CD14-positive monocyte (primary cell): ENCODE data around the gene NDUFA13. TPM values are rescaled to one million over a fixed set of nuclear protein-coding genes. Genes with fewer than 3 reads are reported as not detected.
A peak's percentile ranks its signal among the peaks of the same experiment; 100 is the strongest.

Source experiments
- DNase-seq, 3 donors: peaks; one replicate each; pipeline ENCODE4 v3.0.0-alpha.2; 2011 to 2022
- H2AFZ ChIP-seq: 2 replicates; pipeline ENCODE4 v1.6.0; 2012; ENCODE audit warnings: mild to moderate bottlenecking, low read depth, low read length, inconsistent platforms; ENCODE audit not compliant: insufficient read depth, poor library complexity, severe bottlenecking
- H3K27ac ChIP-seq, 2 donors: 1 replicate in 1 of 2; 2 replicates in 1 of 2; pipeline ENCODE4 v1.5.1; 2012 to 2013; ENCODE audit warnings: low read length in 2 of 2, control low read depth in 1 of 2, inconsistent platforms in 1 of 2, low read depth in 1 of 2, mild to moderate bottlenecking in 1 of 2
- H3K27me3 ChIP-seq, 2 donors: one replicate each; pipeline versions ENCODE4 v1.6.0 to v1.6.1; 2011 to 2013; ENCODE audit warnings: low read length in 2 of 2; ENCODE audit not compliant: control insufficient read depth in 2 of 2, insufficient read depth in 2 of 2
- H3K36me3 ChIP-seq, 2 donors: replicated peaks in 1 of 2; 1 replicate in 1 of 2; 2 replicates in 1 of 2; pipeline versions ENCODE4 v1.5.1 to v1.6.1; 2012 to 2013; ENCODE audit warnings: low read length in 2 of 2, control low read depth in 1 of 2, inconsistent platforms in 1 of 2, mild to moderate bottlenecking in 1 of 2; ENCODE audit not compliant: insufficient read depth in 2 of 2, control insufficient read depth in 1 of 2
- H3K4me1 ChIP-seq, 2 donors: 1 replicate in 1 of 2; 2 replicates in 1 of 2; pipeline versions ENCODE4 v1.5.1 to v1.6.1; 2012 to 2013; ENCODE audit warnings: low read length in 2 of 2, control low read depth in 1 of 2, inconsistent platforms in 1 of 2, mild to moderate bottlenecking in 1 of 2, moderate library complexity in 1 of 2; ENCODE audit not compliant: insufficient read depth in 2 of 2, control insufficient read depth in 1 of 2
- H3K4me2 ChIP-seq: replicated peaks from 2 replicates; pipeline ENCODE3; 2012; ENCODE audit warnings: low read length, moderate library complexity, mild to moderate bottlenecking; ENCODE audit not compliant: poor library complexity, severe bottlenecking; ENCODE audit errors: extremely low read depth
- H3K4me3 ChIP-seq, 3 experiments: fragments of 200-600 bp in 1 of 3; sonication (generic) in 1 of 3; replicated peaks in 1 of 3; 1 replicate in 2 of 3; 2 replicates in 1 of 3; pipeline ENCODE4 v1.5.1; 2011 to 2013; ENCODE audit warnings: low read length in 3 of 3, mild to moderate bottlenecking in 3 of 3, control low read depth in 2 of 3, low read depth in 2 of 3, inconsistent platforms in 1 of 3, moderate library complexity in 1 of 3
- H3K79me2 ChIP-seq: 2 replicates; pipeline ENCODE4 v1.6.0; 2012; ENCODE audit warnings: mild to moderate bottlenecking, control low read depth, inconsistent platforms, low read length, moderate library complexity; ENCODE audit not compliant: insufficient read depth
- H3K9ac ChIP-seq: 2 replicates; pipeline ENCODE4 v1.6.0; 2017; ENCODE audit warnings: low read length, mild to moderate bottlenecking; ENCODE audit not compliant: insufficient read depth, poor library complexity, severe bottlenecking
- H3K9me3 ChIP-seq, 2 donors: replicated peaks in 1 of 2; 1 replicate in 1 of 2; 2 replicates in 1 of 2; pipeline versions ENCODE4 v1.5.1 to v1.6.1; 2012 to 2013; ENCODE audit warnings: low read length in 2 of 2, control low read depth in 1 of 2; ENCODE audit not compliant: control insufficient read depth in 1 of 2, insufficient read depth in 1 of 2
- H4K20me1 ChIP-seq: 2 replicates; pipeline ENCODE4 v1.6.0; 2012; ENCODE audit warnings: mild to moderate bottlenecking, low read length, control low read depth, moderate library complexity; ENCODE audit not compliant: insufficient read depth
- H3K27ac Mint-ChIP-seq, 7 donors: one replicate each; pipeline ENCODE4 v1.8.0; 2020; ENCODE audit warnings: mild to moderate bottlenecking in 7 of 7, mixed read lengths in 7 of 7, moderate library complexity in 6 of 7, inconsistent platforms in 2 of 7
- H3K27me3 Mint-ChIP-seq, 3 donors: one replicate each; pipeline ENCODE4 v1.8.0; 2021 to 2022; ENCODE audit warnings: low read depth in 3 of 3, mild to moderate bottlenecking in 3 of 3, mixed read lengths in 3 of 3, moderate library complexity in 3 of 3, inconsistent platforms in 1 of 3
- H3K36me3 Mint-ChIP-seq, 2 donors: one replicate each; pipeline ENCODE4 v1.8.0; 2020; ENCODE audit warnings: mixed read lengths in 2 of 2, inconsistent platforms in 1 of 2, mild to moderate bottlenecking in 1 of 2
- H3K4me1 Mint-ChIP-seq: one replicate; pipeline ENCODE4 v1.8.0; 2020; ENCODE audit warnings: mild to moderate bottlenecking, mixed read lengths
- H3K4me3 Mint-ChIP-seq, 2 donors: one replicate each; pipeline ENCODE4 v1.8.0; 2020; ENCODE audit warnings: mild to moderate bottlenecking in 2 of 2, mixed read lengths in 2 of 2, moderate library complexity in 1 of 2
- H3K9me3 Mint-ChIP-seq, 7 donors: one replicate each; pipeline ENCODE4 v1.8.0; 2020 to 2022; ENCODE audit warnings: mixed read lengths in 7 of 7, mild to moderate bottlenecking in 6 of 7, moderate library complexity in 6 of 7, inconsistent platforms in 2 of 7
- WGBS: methylation state at CpG from one replicate; pipeline ENCODE4 v1.1.5; 2013; ENCODE audit warnings: missing lambda C conversion rate; ENCODE audit not compliant: insufficient coverage; 5-methylcytosine and 5-hydroxymethylcytosine counted together
- intact Hi-C, 2 donors: fragments of 100-400 bp; cut with micrococcal nuclease; formaldehyde crosslinking; loops; one replicate each; pipeline versions ENCODE4 v1.15.0 to v1.15.1; 2023
- polyA plus RNA-seq, 3 donors: library from polyadenylated mRNA; depleted of rRNA in 1 of 3; unstranded in 2 of 3; stranded (reverse) in 1 of 3; fragments of 300-500 nt in 2 of 3; fragments of >200 nt in 1 of 3; fragmentation: Illumina TruSeq in 2 of 3; gene quantifications; 1 replicate in 2 of 3; 2 replicates in 1 of 3; pipeline ENCODE4 v1.2.3, GENCODE V29; 2012 to 2021
- TF ChIP-seq, protein P1 (sequence below): fragments of 200-600 bp; IDR thresholded peaks from one replicate; pipeline ENCODE4 v1.8.0; 2022; ENCODE audit warnings: antibody characterized with exemption, mild to moderate bottlenecking

Gene NDUFA13
- polyA plus RNA-seq, 3 donors = 86.7 to 433 (median 361) TPM

GRCh38 chr19:19491321-19492025 is 24.6 kb upstream of the NDUFA13 start:
- H3K4me1 ChIP-seq = peaks cover 23 to 32% of the 10 kb centered on the region in 2 donors
- TF ChIP-seq, protein P1, sequence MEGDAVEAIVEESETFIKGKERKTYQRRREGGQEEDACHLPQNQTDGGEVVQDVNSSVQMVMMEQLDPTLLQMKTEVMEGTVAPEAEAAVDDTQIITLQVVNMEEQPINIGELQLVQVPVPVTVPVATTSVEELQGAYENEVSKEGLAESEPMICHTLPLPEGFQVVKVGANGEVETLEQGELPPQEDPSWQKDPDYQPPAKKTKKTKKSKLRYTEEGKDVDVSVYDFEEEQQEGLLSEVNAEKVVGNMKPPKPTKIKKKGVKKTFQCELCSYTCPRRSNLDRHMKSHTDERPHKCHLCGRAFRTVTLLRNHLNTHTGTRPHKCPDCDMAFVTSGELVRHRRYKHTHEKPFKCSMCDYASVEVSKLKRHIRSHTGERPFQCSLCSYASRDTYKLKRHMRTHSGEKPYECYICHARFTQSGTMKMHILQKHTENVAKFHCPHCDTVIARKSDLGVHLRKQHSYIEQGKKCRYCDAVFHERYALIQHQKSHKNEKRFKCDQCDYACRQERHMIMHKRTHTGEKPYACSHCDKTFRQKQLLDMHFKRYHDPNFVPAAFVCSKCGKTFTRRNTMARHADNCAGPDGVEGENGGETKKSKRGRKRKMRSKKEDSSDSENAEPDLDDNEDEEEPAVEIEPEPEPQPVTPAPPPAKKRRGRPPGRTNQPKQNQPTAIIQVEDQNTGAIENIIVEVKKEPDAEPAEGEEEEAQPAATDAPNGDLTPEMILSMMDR = no peak
- peaks cover 60% of the 10 kb centered on the region for H3K79me2 ChIP-seq
- H3K4me2 ChIP-seq = no peak overlapping the region
- Mint-ChIP-seq H3K27ac (peak overlapping the region in 5 of 7 donors; percentile 48 to 63 (median 50)), H3K27me3 (peaks cover 0 to 2% (median 1%) of the 10 kb centered on the region in 3 donors), H3K9me3 (no peaks in the 10 kb centered on the region), H3K36me3 (peaks cover 42 to 66% of the 10 kb centered on the region in 2 donors), H3K4me1 (peaks cover 37% of the 10 kb centered on the region), H3K4me3 (no peak overlapping the region)
- H4K20me1 ChIP-seq = peaks cover 46% of the 10 kb centered on the region
- peaks cover 45 to 62% of the 10 kb centered on the region in 2 donors for H3K36me3 ChIP-seq
- 95% methylated on average over 14 of the region's 15 CpGs for WGBS
- no peaks in the 10 kb centered on the region for H3K27me3 ChIP-seq
- intact Hi-C loops = loop anchor here in 1 of 2 donors (2.0 to 5.0 kb wide), 2 partner anchors 125 to 344 kb away; no protein-coding TSS in a partner anchor
- no peak overlapping the region for H3K4me3 ChIP-seq
- no peaks in the 10 kb centered on the region for H3K9me3 ChIP-seq
- DNase-seq = no peak
- H3K9ac ChIP-seq = no peak overlapping the region
- H2AFZ ChIP-seq = no peak overlapping the region
- H3K27ac ChIP-seq = no peak overlapping the region

- intact Hi-C loops = loop anchor here in 1 of 2 donors (5.0 kb wide), 1 partner anchor 345 kb away; no protein-coding TSS in a partner anchor
- Histone ChIP-seq H4K20me1 (peaks cover 46% of the 10 kb centered on the region), H3K4me1 (peaks cover 23 to 32% of the 10 kb centered on the region in 2 donors), H3K9me3 (no peaks in the 10 kb centered on the region), H3K9ac (no peak overlapping the region), H3K27me3 (no peaks in the 10 kb centered on the region), H2AFZ (no peak overlapping the region), H3K4me2 (no peak overlapping the region), H3K79me2 (peaks cover 53% of the 10 kb centered on the region), H3K4me3 (no peak overlapping the region), H3K27ac (no peak overlapping the region), H3K36me3 (peaks cover 51 to 62% of the 10 kb centered on the region in 2 donors)
- H3K9me3 Mint-ChIP-seq = no peaks in the 10 kb centered on the region
- TF ChIP-seq, protein P1 = no peak
- H3K27me3 Mint-ChIP-seq = peaks cover 0 to 2% (median 1%) of the 10 kb centered on the region in 3 donors
- DNase-seq = no peak
- no peak overlapping the region for H3K4me3 Mint-ChIP-seq
- H3K4me1 Mint-ChIP-seq = peaks cover 34% of the 10 kb centered on the region
- peaks cover 46 to 69% of the 10 kb centered on the region in 2 donors for H3K36me3 Mint-ChIP-seq
- H3K27ac Mint-ChIP-seq = peak overlapping the region in 3 of 7 donors; percentile 14 to 58 (median 50)
- 93% methylated on average over 18 of the region's 21 CpGs for WGBS
These were observed 23.9 kb upstream of the NDUFA13 start for GRCh38 chr19:19492026-19492610.
